HFFc6 (cell line): ENCODE results near the gene TTC4. TPM values are rescaled to one million over a fixed set of nuclear protein-coding genes. Genes with fewer than 3 reads are reported as not detected.

Experiments used
- DNase-seq: peaks from one replicate; pipeline ENCODE4 v3.0.0-alpha.2; 2018
- H3K27ac Mint-ChIP-seq: 2 replicates; pipeline ENCODE4 v1.8.0; 2020; ENCODE audit warnings: mild to moderate bottlenecking, mixed read lengths
- H3K27me3 Mint-ChIP-seq: 2 replicates; pipeline ENCODE4 v1.8.0; 2021; ENCODE audit warnings: mild to moderate bottlenecking, moderate library complexity, mixed read lengths; ENCODE audit not compliant: insufficient read depth
- H3K36me3 Mint-ChIP-seq: 2 replicates; pipeline ENCODE4 v1.8.0; 2021; ENCODE audit warnings: low read depth, mixed read lengths
- H3K4me1 Mint-ChIP-seq: 2 replicates; pipeline ENCODE4 v1.8.0; 2020; ENCODE audit warnings: low read depth, mixed read lengths
- H3K4me3 Mint-ChIP-seq: 2 replicates; pipeline ENCODE4 v1.8.0; 2020; ENCODE audit warnings: mild to moderate bottlenecking, moderate library complexity, mixed read lengths
- H3K9me3 Mint-ChIP-seq: 2 replicates; pipeline ENCODE4 v1.8.0; 2020; ENCODE audit warnings: mild to moderate bottlenecking, mixed read lengths
- CTCF ChIP-seq: fragments of 200-600 bp; sonication (generic); IDR thresholded peaks from 2 replicates; pipeline ENCODE4 v1.5.0; 2021; ENCODE audit warnings: antibody characterized with exemption, mild to moderate bottlenecking
- total RNA-seq, 6 experiments: library from RNA; stranded (reverse); fragmentation: NEBNext Ultra II Directional; extraction: Animal tissue kit (Norgen Biotek cat#: 25700); gene quantifications; 2 replicates in 1 of 6; 3 replicates in 5 of 6; pipeline ENCODE4 v1.2.3, GENCODE V29; 2021

The TTC4 gene
- total RNA-seq, 6 experiments from 2014 or later, result 20.1 to 31.5 (median 28.2) TPM

GRCh38 chr1:54723985-54724384, 8.3 kb downstream of the TTC4 start:
- TF ChIP-seq CTCF, result no peak
- peaks cover 1% of the 10 kb centered on the region; the same call in 1 of the 2 replicates for H3K27me3 Mint-ChIP-seq
- H3K27ac Mint-ChIP-seq, result no peak overlapping the region
- H3K4me1 Mint-ChIP-seq, result peaks cover 18% of the 10 kb centered on the region
- H3K36me3 Mint-ChIP-seq, result peaks cover 33% of the 10 kb centered on the region; the same call in 1 of the 2 replicates
- H3K9me3 Mint-ChIP-seq, result no peaks in the 10 kb centered on the region
- H3K4me3 Mint-ChIP-seq, result no peak overlapping the region
- DNase-seq, result no peak

- H3K4me3 Mint-ChIP-seq, result no peak overlapping the region
- no peak for TF ChIP-seq CTCF
- H3K36me3 Mint-ChIP-seq, result peaks cover 33% of the 10 kb centered on the region; the same call in 1 of the 2 replicates
- H3K4me1 Mint-ChIP-seq, result peaks cover 12% of the 10 kb centered on the region
- H3K27me3 Mint-ChIP-seq, result peaks cover 1% of the 10 kb centered on the region; the same call in 1 of the 2 replicates
- H3K9me3 Mint-ChIP-seq, result no peaks in the 10 kb centered on the region
- no peak overlapping the region for H3K27ac Mint-ChIP-seq
- no peak for DNase-seq
Observed at GRCh38 chr1:54724771-54725170, 9.1 kb downstream of the TTC4 start.

GRCh38 chr1:54728027-54728426, 12.4 kb downstream of the TTC4 start:
- H3K36me3 Mint-ChIP-seq, result peaks cover 36% of the 10 kb centered on the region; the same call in 1 of the 2 replicates
- TF ChIP-seq CTCF, result no peak
- H3K4me3 Mint-ChIP-seq, result no peak overlapping the region
- H3K27me3 Mint-ChIP-seq, result peaks cover 1% of the 10 kb centered on the region; the same call in 1 of the 2 replicates
- no peaks in the 10 kb centered on the region for H3K4me1 Mint-ChIP-seq
- no peak overlapping the region for H3K27ac Mint-ChIP-seq
- no peak for DNase-seq
- H3K9me3 Mint-ChIP-seq, result no peaks in the 10 kb centered on the region

- no peak for DNase-seq
- no peaks in the 10 kb centered on the region for H3K27me3 Mint-ChIP-seq
Observed at GRCh38 chr1:54736685-54737084, 21.0 kb downstream of the TTC4 start.

GRCh38 chr1:54738244-54738643, 22.6 kb downstream of the TTC4 start:
- no peaks in the 10 kb centered on the region for H3K4me1 Mint-ChIP-seq
- no peak overlapping the region for H3K27ac Mint-ChIP-seq
- peaks cover 21% of the 10 kb centered on the region for H3K36me3 Mint-ChIP-seq
- H3K27me3 Mint-ChIP-seq, result no peaks in the 10 kb centered on the region
- H3K4me3 Mint-ChIP-seq, result no peak overlapping the region
- no peak for DNase-seq
- no peaks in the 10 kb centered on the region for H3K9me3 Mint-ChIP-seq
- no peak for TF ChIP-seq CTCF

More at GRCh38 chr1:54736685-54737084, 21.0 kb downstream of the TTC4 start:
- Mint-ChIP-seq H3K36me3 (peaks cover 20% of the 10 kb centered on the region), H3K4me3 (no peak overlapping the region), H3K9me3 (no peaks in the 10 kb centered on the region), H3K4me1 (no peaks in the 10 kb centered on the region), H3K27ac (no peak overlapping the region)
- no peak for TF ChIP-seq CTCF

GRCh38 chr1:54741531-54741930, 25.9 kb downstream of the TTC4 start:
- Mint-ChIP-seq H3K4me3 (no peak overlapping the region), H3K27ac (no peak overlapping the region), H3K27me3 (peaks cover 5% of the 10 kb centered on the region), H3K36me3 (peaks cover 19% of the 10 kb centered on the region), H3K4me1 (no peaks in the 10 kb centered on the region), H3K9me3 (no peaks in the 10 kb centered on the region)
- no peak for DNase-seq
- TF ChIP-seq CTCF, result no peak
